MM.1S (cell line): Measurements from ENCODE around the gene ORC2.
"Not testable (repeated sequence)": the region's sequence is repeated elsewhere in the genome, so short reads cannot be mapped to it uniquely, and the experiment has no call there.

Experiments
- DNase-seq: peaks from one replicate; pipeline ENCODE4 v3.0.0-alpha.2; 2015
- H2AFZ ChIP-seq: fragments of 300-600 bp; sonication (generic); 2 replicates; pipeline ENCODE4 v1.6.0; 2016; ENCODE audit warnings: antibody characterized with exemption, low read length
- H3F3A ChIP-seq: fragments of 300-600 bp; sonication (generic); 2 replicates; pipeline ENCODE4 v1.6.1; 2016; ENCODE audit warnings: mild to moderate bottlenecking, antibody characterized with exemption, low read length, moderate library complexity, mixed read lengths; ENCODE audit not compliant: insufficient read depth
- H3K27ac ChIP-seq: fragments of 300-600 bp; sonication (generic); 2 replicates; pipeline ENCODE4 v1.5.1; 2016; ENCODE audit warnings: mild to moderate bottlenecking, low read length
- H3K27me3 ChIP-seq: fragments of 300-600 bp; sonication (generic); replicated peaks from 2 replicates; pipeline ENCODE4 v1.6.0; 2016; ENCODE audit warnings: low read length; ENCODE audit not compliant: insufficient read depth
- H3K36me3 ChIP-seq: fragments of 300-600 bp; sonication (generic); replicated peaks from 2 replicates; pipeline ENCODE4 v1.6.1; 2016; ENCODE audit warnings: mild to moderate bottlenecking, low read length, mixed read lengths; ENCODE audit not compliant: insufficient read depth
- H3K4me1 ChIP-seq: fragments of 300-600 bp; sonication (generic); 2 replicates; pipeline ENCODE4 v1.6.1; 2016; ENCODE audit warnings: low read length, mixed read lengths
- H3K4me2 ChIP-seq: fragments of 300-600 bp; sonication (generic); 2 replicates; pipeline ENCODE4 v1.6.0; 2016; ENCODE audit warnings: low read depth, low read length
- H3K4me3 ChIP-seq: fragments of 300-600 bp; sonication (generic); 2 replicates; pipeline ENCODE4 v1.5.1; 2016; ENCODE audit warnings: low read length, mixed read lengths
- H3K79me2 ChIP-seq: fragments of 300-600 bp; sonication (generic); 2 replicates; pipeline ENCODE4 v1.6.1; 2016; ENCODE audit warnings: mixed run types, low read length, mixed read lengths
- H3K9ac ChIP-seq: fragments of 300-600 bp; sonication (generic); 2 replicates; pipeline ENCODE4 v1.6.1; 2016; ENCODE audit warnings: low read length, mixed read lengths
- H3K9me2 ChIP-seq: fragments of 300-600 bp; sonication (generic); replicated peaks from 2 replicates; pipeline ENCODE4 v1.6.1; 2016; ENCODE audit warnings: mild to moderate bottlenecking, low read length, mixed read lengths; ENCODE audit not compliant: insufficient read depth
- H3K9me3 ChIP-seq: fragments of 300-600 bp; sonication (generic); replicated peaks from 2 replicates; pipeline ENCODE4 v1.6.1; 2016; ENCODE audit warnings: mild to moderate bottlenecking, low read length, mixed read lengths; ENCODE audit not compliant: insufficient read depth
- H4K20me1 ChIP-seq: fragments of 300-600 bp; sonication (generic); 2 replicates; pipeline ENCODE4 v1.6.1; 2016; ENCODE audit warnings: mild to moderate bottlenecking, low read length, moderate library complexity, mixed read lengths; ENCODE audit not compliant: insufficient read depth
- CTCF ChIP-seq: fragments of 300-600 bp; sonication (generic); IDR thresholded peaks from 2 replicates; pipeline ENCODE4 v1.5.1; 2016; ENCODE audit warnings: antibody characterized with exemption, low read length, mixed read lengths
- EZH2 ChIP-seq: fragments of 300-600 bp; sonication (generic); optimal IDR thresholded peaks from 2 replicates; pipeline ENCODE3; 2017; ENCODE audit warnings: low read depth, mild to moderate bottlenecking, antibody characterized with exemption, low read length, mixed read lengths
- EZH2phosphoT487 ChIP-seq: fragments of 300-600 bp; sonication (generic); IDR thresholded peaks from 2 replicates; pipeline ENCODE4 v1.6.1; 2018; ENCODE audit warnings: antibody characterized with exemption, low read length

Gene ORC2

GRCh38 chr2:200975672-200976071 is 12.2 kb upstream of the ORC2 start:
- H3K9ac ChIP-seq: no peak overlapping the region
- H3K9me2 ChIP-seq: no peaks in the 10 kb centered on the region
- no peak overlapping the region for H2AFZ ChIP-seq
- no peaks in the 10 kb centered on the region for H3K36me3 ChIP-seq
- H3K79me2 ChIP-seq: peaks cover 14% of the 10 kb centered on the region
- H3K4me2 ChIP-seq: no peak overlapping the region
- no peak for DNase-seq
- H4K20me1 ChIP-seq: no peaks in the 10 kb centered on the region
- no peaks in the 10 kb centered on the region for H3K9me3 ChIP-seq
- no peaks in the 10 kb centered on the region for H3K4me1 ChIP-seq
- no peak overlapping the region for H3K27ac ChIP-seq
- no peak overlapping the region for H3K4me3 ChIP-seq
- no peak for TF ChIP-seq CTCF
- no peak for TF ChIP-seq EZH2phosphoT487
- no peak for TF ChIP-seq EZH2
- no peaks in the 10 kb centered on the region for H3F3A ChIP-seq
- no peaks in the 10 kb centered on the region for H3K27me3 ChIP-seq

GRCh38 chr2:200970057-200970456 is 6.6 kb upstream of the ORC2 start:
- H3K27me3 ChIP-seq, H3K4me3 ChIP-seq, H4K20me1 ChIP-seq, H2AFZ ChIP-seq, H3K4me2 ChIP-seq, H3K9me3 ChIP-seq, H3K9ac ChIP-seq, H3K4me1 ChIP-seq, H3K9me2 ChIP-seq, DNase-seq, H3F3A ChIP-seq, H3K27ac ChIP-seq, H3K36me3 ChIP-seq: not testable (repeated sequence)
- H3K79me2 ChIP-seq: peaks cover 31% of the 10 kb centered on the region

- no peaks in the 10 kb centered on the region for H3K9me3 ChIP-seq
- peaks cover 10% of the 10 kb centered on the region; the same call in 1 of the 2 replicates for H3F3A ChIP-seq
- H4K20me1 ChIP-seq: no peaks in the 10 kb centered on the region
- H3K36me3 ChIP-seq: no peaks in the 10 kb centered on the region
- no peak overlapping the region for H3K27ac ChIP-seq
- peaks cover 10% of the 10 kb centered on the region; the same call in 1 of the 2 replicates for H3K4me1 ChIP-seq
- no peak overlapping the region for H3K4me2 ChIP-seq
- DNase-seq: no peak
- 0 out of 2 replicates have a peak, but pooled peaks cover 2% of the 10 kb centered on the region for H3K9me2 ChIP-seq
- TF ChIP-seq EZH2 (no peak), EZH2phosphoT487 (no peak)
- H3K9ac ChIP-seq: no peak overlapping the region
- H3K79me2 ChIP-seq: peaks cover 36% of the 10 kb centered on the region
- no peak overlapping the region for H3K4me3 ChIP-seq
- H2AFZ ChIP-seq: no peak overlapping the region
- H3K27me3 ChIP-seq: no peaks in the 10 kb centered on the region
Observed at GRCh38 chr2:200968735-200969134, 5.3 kb upstream of the ORC2 start.

GRCh38 chr2:200968162-200968561 is 4.7 kb upstream of the ORC2 start:
- H3K79me2 ChIP-seq: peaks cover 35% of the 10 kb centered on the region
- H3K9me2 ChIP-seq: 0 out of 2 replicates have a peak, but pooled peaks cover 2% of the 10 kb centered on the region
- no peak overlapping the region for H3K9ac ChIP-seq
- no peak overlapping the region for H3K4me2 ChIP-seq
- no peak overlapping the region for H2AFZ ChIP-seq
- DNase-seq: no peak
- no peaks in the 10 kb centered on the region for H4K20me1 ChIP-seq
- H3K4me1 ChIP-seq: peaks cover 10% of the 10 kb centered on the region; the same call in 1 of the 2 replicates
- H3K9me3 ChIP-seq: no peaks in the 10 kb centered on the region
- H3F3A ChIP-seq: peaks cover 11% of the 10 kb centered on the region
- no peak for TF ChIP-seq EZH2phosphoT487
- no peak for TF ChIP-seq CTCF
- no peak for TF ChIP-seq EZH2
- H3K4me3 ChIP-seq: no peak overlapping the region
- H3K27me3 ChIP-seq: no peaks in the 10 kb centered on the region
- no peak overlapping the region for H3K27ac ChIP-seq
- no peaks in the 10 kb centered on the region for H3K36me3 ChIP-seq
